HCEC 1CT (cell line): ENCODE results near the gene CBL.
"Not testable (repeated sequence)": the region's sequence is repeated elsewhere in the genome, so short reads cannot be mapped to it uniquely, and the experiment has no call there.

Experiments
- DNase-seq: peaks from one replicate; pipeline ENCODE4 v3.0.0-alpha.2; 2017

Gene CBL

DNA sequence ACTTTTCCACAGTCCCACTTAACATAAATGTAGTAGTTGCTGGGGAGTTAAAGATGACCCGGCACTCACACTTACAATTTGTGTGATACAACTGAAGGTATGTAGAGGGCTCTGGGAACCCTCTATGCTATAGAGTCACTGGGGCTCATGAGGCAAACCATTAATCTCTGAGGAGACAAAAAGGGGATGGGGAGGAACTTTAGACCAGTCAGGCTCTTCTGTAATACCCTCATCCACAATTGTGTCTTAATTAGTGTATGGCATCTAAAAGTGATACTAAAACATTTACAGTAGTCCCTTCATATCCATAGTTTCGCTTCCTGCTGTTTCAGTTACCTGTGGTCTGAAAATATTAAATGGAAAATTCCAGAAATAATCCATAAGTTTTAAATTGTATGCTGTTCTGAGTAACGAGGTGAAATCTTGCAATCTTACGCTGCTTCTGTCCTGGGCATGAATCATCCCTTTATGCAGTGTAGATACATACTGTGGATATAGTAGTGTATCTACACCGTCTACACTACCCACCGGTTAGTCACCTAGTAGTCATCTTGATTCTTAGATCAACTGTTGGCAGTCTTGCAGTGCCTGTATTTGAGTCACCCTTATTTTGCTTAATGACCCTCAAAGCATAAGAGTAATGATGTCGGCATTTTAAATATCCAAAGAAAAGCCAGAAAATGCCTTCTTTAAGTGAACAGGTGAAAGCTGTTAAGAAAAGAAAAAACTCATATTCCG, 12.2 kb downstream of the CBL start:
- peak; percentile 99 for DNase-seq

DNA sequence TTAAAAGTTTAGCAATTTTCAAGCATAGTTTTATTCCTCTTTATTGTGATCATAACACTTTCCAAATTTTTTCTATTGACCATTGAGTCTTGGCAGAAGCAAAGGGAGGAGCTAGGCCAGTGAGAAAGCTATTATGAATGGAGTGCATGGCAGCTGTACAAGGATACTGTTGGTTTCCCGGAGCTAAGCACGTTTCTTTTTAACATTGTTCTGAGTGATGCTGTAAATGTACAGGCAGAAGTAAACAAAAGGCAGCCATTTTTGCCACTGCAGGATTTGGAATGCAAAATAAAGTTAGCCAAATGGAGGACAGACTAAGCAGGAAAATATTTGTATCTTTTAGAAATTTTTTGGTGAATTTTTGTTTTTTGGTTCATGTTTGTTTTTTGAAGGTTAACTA, 16.2 kb downstream of the CBL start:
- DNase-seq: peak; percentile 33

DNA sequence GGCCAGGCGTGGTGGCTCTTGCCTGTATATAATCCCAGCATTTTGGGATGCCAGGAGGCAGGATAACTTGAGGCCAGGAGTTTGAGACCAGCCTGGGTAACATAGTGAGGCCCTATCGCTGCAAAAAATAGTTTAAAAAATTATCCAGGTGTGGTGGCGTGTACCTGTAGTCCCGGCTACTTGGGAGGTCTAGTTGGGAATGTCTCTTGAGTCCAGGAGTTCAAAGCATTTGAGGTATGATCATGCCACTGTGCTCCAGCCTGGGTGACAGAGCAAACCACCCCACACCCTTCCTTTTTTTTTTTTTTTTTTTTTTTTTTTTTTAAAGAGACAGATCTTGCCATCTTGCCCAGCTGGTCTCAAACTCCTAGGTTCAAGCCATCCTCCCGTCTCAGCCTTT, 16.8 kb downstream of the CBL start:
- no peak for DNase-seq

DNA sequence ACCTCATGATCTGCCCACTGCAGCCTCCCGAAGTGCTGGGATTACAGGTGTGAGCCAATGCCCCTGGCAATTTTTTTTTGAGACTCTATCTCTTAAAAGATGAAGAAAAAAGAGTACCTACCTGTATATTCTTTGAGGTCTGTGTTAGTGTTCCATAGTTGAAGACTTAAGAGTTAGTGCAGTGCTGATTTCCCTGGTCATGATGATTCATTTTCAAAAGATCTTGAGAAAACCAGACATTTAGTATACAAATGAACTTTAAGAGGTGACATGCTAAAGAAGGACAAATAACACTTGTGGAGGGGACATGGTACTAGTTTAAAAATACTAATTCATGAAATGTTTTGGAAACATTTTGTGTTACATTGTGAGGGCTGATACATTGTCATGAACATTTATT, 17.7 kb downstream of the CBL start:
- peak; percentile 48 for DNase-seq

DNA sequence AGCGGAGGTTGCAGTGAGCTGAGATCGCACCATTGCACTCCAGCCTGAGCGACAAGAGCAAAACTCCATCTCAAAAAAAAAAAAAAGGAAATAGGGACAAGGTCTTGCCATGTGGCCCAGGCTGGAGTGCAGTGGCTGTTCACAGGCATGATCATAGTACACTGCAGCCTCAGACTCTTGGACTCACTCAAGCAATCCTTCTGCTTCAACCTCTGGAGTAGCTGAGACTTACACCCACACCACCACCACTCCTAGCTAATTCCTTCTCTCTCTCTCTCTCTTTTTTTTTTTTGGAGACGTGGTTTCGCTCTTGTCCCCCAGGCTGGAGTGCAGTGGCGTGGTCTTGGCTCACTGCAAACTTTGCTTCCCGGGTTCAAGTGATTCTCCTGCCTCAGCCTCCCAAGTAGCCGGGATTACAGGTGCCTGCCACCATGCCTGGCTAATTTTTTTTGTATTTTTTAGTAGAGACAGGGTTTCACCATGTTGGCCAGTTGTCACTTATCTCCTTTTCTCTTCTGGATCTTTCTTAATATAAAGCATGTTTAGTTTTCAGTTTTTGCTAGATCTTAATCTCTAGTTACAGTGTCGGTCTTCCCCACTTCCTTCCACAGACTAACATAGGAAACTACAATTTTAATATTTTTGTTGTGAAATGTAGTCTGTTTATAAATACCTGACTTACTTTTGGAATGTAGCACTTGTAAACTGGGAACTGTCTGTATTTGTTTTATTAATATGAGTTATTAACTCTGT, 22.6 kb downstream of the CBL start:
- not testable (repeated sequence) for DNase-seq

DNA sequence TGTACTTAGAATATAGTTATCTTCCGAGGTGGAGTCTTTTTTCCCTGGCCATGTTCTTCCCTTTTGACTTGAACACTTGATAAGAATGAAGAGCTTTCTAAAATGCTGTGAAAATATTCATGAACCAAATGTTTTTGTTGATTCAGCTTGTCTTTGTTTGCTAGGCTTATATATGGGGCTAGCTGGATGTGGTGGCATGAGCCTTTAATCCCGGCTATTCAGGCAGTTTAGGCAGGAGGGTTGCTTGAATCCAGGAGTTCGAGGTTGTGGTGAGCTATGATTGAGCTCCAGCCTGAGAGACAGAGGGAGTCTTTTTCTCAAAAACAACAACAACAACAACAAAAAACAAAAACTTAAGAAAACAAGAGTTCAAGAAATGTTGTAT, 23.1 kb downstream of the CBL start:
- no peak for DNase-seq

DNA sequence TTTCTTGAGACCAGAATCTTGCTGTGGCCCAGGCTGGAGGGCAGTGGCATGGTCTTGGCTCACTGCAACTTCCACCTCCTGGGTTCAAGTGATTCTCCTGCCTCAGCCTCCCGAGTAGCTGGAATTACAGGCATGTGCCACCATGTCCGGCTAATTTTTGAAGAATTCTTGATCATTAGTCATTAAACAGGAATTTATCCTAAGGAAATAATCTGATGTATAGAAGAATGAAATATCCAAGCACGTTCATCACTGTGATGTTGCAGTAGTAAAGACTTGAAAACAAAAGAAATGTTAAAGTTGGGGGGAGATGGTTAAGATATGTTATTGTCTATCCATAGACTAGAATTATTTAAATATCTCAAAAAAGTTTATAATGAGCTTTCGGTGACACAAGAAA, 23.6 kb downstream of the CBL start:
- no peak for DNase-seq

DNA sequence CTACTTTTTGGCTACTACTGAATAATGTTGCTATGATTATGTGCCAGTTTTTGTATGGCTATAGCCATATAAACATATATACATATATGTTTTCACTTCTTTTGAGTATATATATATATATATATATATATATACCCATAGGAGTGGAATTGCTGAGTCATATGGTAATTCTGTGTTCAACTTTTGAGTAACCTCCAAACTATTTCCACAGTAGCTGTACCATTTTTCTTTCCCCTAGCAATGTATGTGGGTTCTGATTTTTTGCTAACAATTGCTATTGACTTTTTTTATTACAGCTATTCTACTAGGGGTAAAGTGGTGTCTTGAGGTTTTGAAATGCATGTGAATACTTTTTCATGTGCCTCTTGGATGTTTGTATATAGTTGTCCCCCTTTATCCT, 30.4 kb downstream of the CBL start:
- peak; percentile 52 for DNase-seq

DNA sequence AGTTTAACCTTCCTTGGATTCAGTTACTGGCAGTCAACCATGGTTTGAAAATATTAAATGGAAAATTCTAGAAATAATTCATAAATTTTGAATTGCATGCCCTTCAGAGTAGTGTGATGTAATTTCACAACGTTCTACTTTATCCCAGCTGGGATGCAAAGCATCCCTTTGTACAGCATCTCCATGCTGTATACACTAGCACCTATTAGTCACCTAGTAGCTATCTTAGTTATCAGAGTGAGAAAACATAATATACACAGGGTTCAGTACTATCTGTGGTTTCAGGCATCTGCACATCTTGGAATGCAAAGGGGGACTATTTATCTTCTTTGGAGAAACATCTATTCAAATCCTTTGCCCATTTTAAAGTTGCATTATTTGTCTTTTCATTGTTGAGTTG, 30.8 kb downstream of the CBL start:
- peak; percentile 68 for DNase-seq

DNA sequence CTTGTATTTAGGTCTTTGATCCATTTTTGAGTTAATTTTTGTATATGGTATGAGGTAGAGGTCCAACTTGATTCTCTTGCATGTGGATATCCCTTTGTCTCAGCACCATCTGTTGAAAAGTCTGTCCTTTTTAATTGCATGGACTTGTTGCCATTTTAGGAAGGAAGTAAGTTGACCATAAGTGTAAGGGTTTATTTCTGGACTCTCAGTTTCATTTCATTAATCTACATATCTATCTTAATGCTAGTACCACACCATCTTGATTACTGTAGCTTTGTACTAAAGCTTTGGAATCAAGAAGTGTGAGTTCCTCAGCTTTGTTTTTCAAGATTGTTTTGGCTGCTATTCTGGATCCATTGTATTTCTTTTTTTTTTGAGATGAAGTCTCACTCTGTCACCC, 31.4 kb downstream of the CBL start:
- DNase-seq: no peak

DNA sequence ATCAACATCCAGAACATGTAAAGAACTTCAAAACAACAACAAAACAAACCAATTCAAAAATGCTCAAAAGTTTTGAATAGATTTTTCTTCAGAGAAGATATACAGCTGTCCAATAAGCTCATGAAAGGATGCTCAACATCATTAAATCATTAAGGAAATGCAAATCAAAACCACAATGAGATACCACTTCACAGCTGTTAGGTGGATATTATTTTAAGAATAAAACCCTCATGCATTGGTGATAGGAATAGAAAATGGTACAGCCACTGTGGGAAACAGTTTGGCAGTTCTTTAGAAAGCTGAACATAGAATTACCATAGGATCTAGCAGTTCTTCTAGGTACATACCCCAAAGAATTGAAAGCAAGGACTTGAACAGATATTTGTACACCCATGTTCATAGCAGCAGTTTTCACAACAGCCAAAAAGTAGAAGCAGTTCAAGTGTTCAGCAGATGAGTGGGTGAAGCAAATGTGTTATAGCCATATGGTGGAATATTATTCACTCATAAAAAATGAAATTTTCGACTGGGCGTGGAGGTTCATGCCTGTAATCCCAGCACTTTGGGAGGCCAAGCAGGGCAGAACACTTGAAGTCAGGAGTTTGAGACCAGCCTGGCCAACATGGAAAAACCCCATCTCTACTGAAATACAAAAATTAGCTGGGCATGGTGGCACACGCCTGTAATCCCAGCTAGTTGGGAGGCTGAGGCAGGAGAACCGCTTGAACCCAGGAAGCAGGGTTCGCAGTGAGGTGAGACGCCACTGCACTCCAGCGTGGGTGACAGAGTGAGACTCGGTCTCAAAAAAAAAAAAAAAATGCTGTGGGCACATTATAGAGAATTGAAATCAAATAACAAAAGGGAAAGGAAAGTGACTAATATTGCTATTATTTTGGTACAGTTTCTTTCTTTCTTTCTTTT, 42.9 kb downstream of the CBL start:
- no peak for DNase-seq

DNA sequence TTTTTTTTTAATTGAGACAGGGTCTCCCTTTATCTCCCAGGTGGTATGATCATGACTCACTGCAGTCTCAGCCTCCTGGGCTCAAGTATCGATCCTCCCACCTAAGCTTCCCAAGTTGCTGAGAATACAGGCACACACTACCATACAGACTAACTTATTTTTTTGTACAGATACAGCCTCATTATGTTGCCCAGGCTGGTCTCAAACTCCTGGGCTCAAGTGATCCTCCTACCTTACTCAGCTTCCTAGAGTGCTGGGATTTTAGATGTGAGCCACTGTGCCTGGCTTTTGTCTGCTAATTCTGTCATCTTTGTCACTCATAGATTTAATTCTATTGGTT, 43.5 kb downstream of the CBL start:
- DNase-seq: no peak

DNA sequence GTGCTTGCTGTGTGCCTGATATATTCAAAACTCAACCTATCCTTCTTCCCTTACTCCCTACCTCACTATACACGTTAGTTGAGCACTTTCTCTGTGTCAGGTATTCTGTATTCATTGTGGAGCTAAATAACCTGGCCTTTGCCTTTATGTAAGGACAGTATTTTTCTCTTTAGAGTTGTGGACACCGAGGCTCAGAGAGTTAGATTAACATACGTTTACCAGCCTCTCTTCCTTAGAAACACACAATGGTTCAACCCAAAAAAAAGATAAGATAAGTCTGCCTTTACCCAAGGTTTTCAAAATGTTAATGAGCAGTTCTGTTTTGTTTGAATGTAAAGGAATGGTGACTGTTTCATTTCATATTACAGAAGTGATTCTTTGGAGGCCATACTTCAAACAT, 45.0 kb downstream of the CBL start:
- DNase-seq: no peak

DNA sequence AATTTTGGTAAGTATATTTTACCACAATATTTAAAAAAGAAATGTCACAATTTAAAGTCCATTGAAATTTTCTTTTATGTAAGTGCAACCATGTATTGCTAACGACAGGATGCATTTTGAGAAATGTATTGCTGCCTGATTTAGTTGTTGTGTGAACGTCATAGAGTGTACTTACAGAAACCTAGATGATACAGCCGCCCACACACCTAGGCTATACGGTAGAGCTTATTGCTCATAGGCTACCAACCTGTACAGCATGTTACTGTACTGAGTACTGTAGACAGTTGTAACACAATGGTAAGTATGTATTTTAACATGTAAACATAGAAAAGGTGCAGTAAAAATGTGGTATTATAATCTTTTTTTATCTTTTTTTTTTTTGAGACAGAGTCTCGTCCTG, 48.1 kb downstream of the CBL start:
- no peak for DNase-seq

DNA sequence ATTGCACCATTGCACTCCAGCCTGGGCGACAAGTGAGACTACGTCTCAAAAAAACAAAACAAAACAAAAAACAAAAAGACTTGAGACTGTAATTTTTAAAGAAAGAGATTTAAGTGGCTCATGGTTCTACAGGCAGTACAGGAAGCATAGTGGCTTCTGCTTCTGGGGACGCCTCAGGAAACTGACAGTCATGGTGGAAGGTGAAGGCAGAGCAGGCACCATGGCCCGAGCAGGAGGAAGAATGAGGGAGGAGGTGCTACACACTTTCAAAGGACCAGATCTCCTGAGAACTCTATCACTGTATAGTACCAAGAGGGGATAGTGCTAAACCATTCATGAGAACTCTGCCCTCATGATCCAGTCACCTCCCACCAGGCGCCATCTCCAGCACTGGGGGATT, 52.0 kb downstream of the CBL start:
- DNase-seq: no peak

DNA sequence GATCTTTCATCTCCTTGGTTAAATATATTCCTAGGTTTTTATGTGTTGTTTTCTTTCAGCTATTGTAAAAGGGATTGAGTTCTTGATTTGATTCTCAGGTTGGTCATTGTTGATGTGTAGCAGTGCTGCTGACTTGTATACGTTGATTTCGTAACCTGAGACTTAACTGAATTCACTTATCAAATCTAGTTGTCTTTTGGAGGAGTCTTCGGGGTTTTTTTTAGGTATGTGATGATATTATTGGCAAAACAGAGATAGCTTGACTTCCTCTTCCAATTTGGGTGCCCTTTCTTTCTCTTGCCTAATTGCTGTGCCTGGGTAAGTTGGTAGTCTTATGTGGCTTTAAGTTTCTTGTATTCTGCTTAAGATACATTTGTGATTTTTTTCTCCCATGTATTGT, 52.8 kb downstream of the CBL start:
- DNase-seq: no peak

DNA sequence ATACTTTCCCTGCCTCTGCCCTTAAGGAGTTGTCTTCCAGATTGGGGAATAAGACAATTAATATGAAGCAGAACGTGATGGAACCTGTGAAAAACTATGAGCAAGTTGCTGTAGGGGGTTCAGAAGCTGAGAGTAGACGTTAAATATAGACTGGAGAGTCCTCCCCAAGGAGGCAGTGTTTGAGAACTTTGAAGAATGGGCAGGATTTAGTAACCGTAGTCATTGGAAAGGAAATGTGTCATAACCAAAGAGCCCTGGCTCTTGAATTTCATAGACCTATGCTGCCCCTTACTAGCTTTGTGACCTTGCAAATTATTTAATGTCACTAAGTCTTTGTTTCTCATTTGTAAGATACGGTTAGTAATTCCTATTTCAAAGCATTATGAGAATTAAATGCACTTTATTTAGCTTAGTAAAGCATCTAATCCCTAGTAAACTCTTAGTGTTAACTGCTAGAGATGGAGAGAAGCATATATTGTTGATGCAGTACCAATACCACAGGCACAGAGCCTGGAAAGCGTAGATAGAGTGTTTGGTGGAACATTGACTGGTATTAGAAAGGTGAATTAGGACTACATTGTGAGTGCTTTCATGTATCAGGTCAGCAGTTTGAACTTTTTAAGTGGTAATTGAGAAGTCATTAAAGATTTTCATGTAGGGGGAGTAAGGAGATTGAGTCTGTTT, 56.7 kb downstream of the CBL start:
- peak; percentile 71 for DNase-seq

DNA sequence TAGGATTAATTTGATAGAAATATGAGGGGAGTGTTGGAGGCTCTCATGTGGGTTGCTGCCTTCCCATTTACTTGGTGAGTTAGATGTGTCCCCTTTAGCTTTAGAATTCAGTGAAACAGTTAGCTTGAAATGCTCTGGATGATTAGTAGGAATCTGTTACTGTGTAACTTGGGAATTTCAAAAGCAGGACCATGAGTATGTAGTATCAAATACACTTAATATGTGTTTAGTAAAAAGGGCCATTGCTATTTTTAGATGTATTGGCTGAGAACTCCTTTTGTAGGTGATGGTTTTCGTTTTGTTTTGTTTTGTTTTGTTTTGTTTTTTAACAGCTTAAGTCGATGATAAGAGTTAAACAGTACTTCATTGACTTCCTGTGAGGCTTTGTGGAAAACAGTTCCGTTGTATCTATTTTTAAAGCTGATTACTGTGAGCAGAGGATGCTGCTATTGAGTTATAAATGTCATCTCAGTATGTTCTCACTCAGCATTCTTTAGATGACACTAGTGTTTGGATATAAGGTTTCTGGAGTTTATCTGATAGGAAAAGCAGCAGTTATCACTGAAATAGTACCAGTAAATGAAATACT, 57.3 kb downstream of the CBL start:
- DNase-seq: no peak

DNA sequence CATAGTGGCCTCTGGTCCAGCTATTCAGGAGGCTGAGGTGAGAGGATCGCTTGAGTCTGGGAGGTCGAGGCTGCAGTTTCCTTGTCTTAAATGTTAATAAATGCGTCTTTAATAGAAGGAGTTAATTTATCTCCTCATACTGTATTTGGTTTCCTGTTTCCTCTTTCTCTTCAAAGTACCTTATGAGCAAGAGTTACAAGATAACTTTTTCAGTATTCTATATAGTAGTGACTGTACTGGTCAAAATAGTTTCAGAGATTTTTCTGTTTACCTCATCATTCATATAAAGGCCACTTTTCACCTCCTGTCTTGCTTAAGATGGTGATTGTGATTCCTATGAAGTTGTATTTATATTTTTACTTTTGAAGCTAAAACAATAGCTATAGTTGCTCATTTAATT, 59.9 kb downstream of the CBL start:
- DNase-seq: no peak

DNA sequence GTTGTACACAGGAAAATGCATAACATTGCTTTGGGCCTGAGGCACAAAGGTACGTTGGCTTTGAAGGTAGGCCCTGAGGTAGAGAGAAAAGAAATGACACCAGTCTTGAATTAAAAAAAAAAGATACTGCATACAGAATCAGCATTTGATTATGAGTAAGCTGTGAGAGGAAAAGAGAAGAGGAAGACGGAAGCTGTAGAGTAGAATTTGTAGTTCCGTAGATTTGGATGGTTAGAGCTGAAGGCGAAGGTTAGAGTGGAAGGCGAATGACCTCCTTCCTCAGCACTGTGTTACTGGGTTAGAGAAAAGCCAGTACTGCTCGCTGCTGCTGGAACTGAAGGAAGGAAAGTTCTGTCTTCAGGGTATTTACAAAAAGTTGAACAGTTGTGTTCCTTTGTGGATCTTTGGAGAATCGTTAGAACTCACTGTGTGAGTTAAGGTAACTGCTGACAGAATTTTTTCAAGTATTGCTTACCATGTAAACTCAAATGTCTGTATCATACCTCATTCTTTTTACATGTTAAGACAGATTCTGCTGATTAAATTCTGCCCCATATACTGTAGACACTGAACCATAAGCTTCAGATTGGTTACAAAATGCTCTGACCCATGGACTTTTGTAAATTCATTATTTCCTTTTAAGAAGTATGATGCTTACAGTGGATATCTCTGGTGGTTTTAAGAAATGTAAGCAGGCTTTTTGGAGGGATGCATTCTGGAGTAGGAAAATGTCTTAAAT, 60.5 kb downstream of the CBL start:
- DNase-seq: no peak

DNA sequence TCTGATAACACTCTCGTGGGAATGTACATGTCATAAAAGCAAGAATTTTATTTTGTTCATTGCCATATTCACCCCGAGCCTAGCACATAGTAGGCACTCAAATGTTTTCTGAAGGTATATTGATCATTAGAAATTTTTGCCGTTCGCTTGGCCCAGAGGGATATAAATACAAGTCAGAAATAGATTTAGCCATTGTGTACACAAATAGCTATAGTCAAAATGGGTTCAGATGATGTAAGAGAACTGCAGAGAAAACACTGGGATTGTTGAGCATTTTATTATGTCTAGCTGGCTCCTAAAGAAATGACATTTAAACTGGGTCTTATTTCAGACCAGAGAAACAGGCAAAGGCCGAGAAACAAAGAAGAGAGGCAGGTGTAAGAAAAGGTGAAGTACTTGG, 61.5 kb downstream of the CBL start:
- no peak for DNase-seq

DNA sequence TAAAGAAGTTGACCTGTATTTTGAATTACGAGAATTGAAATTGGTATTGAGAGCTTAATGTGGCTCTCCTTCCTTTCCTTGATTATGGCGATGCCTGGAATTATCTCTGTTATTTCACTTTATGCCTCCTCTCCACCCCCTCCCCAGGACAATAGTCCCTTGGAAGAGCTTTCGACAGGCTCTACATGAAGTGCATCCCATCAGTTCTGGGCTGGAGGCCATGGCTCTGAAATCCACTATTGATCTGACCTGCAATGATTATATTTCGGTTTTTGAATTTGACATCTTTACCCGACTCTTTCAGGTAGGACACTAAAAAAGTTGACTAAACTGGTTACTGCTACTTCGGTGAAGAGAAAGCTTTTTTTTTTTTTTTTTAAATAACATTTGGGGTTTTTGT, 67.6 kb downstream of the CBL start:
- no peak for DNase-seq
